A673 (cell line): ENCODE data around the gene TSR3. TPM values are rescaled to one million over a fixed set of nuclear protein-coding genes. Genes with fewer than 3 reads are reported as not detected.

Experiments
- BruUV-seq: library from RNA; stranded (reverse); fragments of 400-500 nt; replicated peaks from 2 replicates; lab custom pipeline; 2021; lab: Mats Ljungman, UMichigan
- CTCF ChIA-PET: fragments of 300-600 bp; sonication (Branson Sonifier 250); formaldehyde crosslinking; loops from one replicate; lab custom pipeline; 2022; ENCODE audit warnings: antibody characterized with exemption; lab: Charles Lee
- POLR2A ChIA-PET: fragments of 300-600 bp; sonication (Branson Sonifier 250); formaldehyde crosslinking; loops from one replicate; lab custom pipeline; 2022; ENCODE audit warnings: antibody characterized with exemption; ENCODE audit not compliant: low non-redundant PET; lab: Charles Lee
- DNase-seq: peaks from one replicate; pipeline ENCODE4 v3.0.0-alpha.2; 2015; ENCODE audit warnings: low spot score
- H3K27ac ChIP-seq: fragments of 200-600 bp; sonication (generic); 2 replicates; pipeline ENCODE4 v1.5.1; 2016; ENCODE audit warnings: mixed run types, low read depth, mild to moderate bottlenecking, mixed read lengths, antibody characterized with exemption, low read length; ENCODE audit not compliant: poor library complexity, severe bottlenecking
- H3K27me3 ChIP-seq: fragments of 200-600 bp; sonication (generic); replicated peaks from 2 replicates; pipeline ENCODE4 v1.6.1; 2017; ENCODE audit warnings: mixed run types, low read depth, mild to moderate bottlenecking, mixed read lengths, antibody characterized with exemption, low read length; ENCODE audit not compliant: insufficient read depth, poor library complexity
- H3K36me3 ChIP-seq: fragments of 200-600 bp; sonication (generic); 2 replicates; pipeline ENCODE4 v1.6.1; 2016; ENCODE audit warnings: mixed run types, mild to moderate bottlenecking, mixed read lengths, antibody characterized with exemption, low read length; ENCODE audit not compliant: insufficient read depth, poor library complexity, severe bottlenecking
- H3K4me1 ChIP-seq: fragments of 200-600 bp; sonication (generic); 2 replicates; pipeline ENCODE4 v1.6.1; 2017; ENCODE audit warnings: mixed run types, mild to moderate bottlenecking, mixed read lengths, antibody characterized with exemption, low read length; ENCODE audit not compliant: insufficient read depth, poor library complexity, severe bottlenecking
- H3K4me3 ChIP-seq: fragments of 200-600 bp; sonication (generic); 2 replicates; pipeline ENCODE4 v1.5.1; 2016; ENCODE audit warnings: low read depth, mixed run types, mild to moderate bottlenecking, mixed read lengths, low read length; ENCODE audit not compliant: poor library complexity, severe bottlenecking
- H3K9me3 ChIP-seq: fragments of 200-600 bp; sonication (generic); 2 replicates; pipeline ENCODE4 v1.6.1; 2016; ENCODE audit warnings: mixed run types, low read depth, mild to moderate bottlenecking, mixed read lengths, antibody characterized with exemption, low read length; ENCODE audit not compliant: poor library complexity, severe bottlenecking
- CTCF ChIP-seq: fragments of 300-800, 200-600 bp; sonication (generic); conservative IDR thresholded peaks from 2 replicates; pipeline ENCODE4 v1.5.1; 2017; ENCODE audit warnings: low read depth, mild to moderate bottlenecking, antibody characterized with exemption, low read length, moderate library complexity, mixed read lengths
- EZH2 ChIP-seq: fragments of 200-600 bp; sonication (generic); IDR thresholded peaks from 2 replicates; pipeline ENCODE4 v1.6.1; 2017; ENCODE audit warnings: borderline replicate concordance, low read depth, mild to moderate bottlenecking, mixed read lengths, antibody characterized with exemption, low read length; ENCODE audit not compliant: poor library complexity, severe bottlenecking
- intact Hi-C: fragments of 100-400 bp; cut with micrococcal nuclease; formaldehyde crosslinking; loops from one replicate; pipeline ENCODE4 v1.10.0; 2022; ENCODE audit not compliant: unreplicated experiment
- total RNA-seq: library from RNA; stranded (reverse); gene quantifications from 2 replicates; pipeline ENCODE4 v1.2.3, GENCODE V29; 2021

Gene TSR3
- total RNA-seq, 1 experiment from 2014 or later, result 57.2 TPM

DNA sequence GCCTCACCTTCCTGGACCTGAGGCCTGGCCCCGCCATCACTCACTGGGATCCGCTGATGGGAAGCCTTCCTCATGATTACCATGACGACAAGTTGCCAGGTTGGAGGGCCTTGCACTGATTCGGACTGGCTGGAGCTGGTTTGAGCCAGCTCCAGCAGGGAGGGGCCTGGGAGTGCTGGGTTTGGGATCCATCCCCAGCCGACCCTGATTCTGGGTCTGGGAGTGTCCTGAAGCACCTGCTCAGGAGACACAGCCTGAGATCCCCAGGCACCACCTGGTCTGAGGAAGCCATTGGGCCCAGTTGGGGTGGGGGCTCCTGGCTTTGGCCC, 24.1 kb downstream of the TSR3 start:
- BruUV-seq, result no TSS peak

DNA sequence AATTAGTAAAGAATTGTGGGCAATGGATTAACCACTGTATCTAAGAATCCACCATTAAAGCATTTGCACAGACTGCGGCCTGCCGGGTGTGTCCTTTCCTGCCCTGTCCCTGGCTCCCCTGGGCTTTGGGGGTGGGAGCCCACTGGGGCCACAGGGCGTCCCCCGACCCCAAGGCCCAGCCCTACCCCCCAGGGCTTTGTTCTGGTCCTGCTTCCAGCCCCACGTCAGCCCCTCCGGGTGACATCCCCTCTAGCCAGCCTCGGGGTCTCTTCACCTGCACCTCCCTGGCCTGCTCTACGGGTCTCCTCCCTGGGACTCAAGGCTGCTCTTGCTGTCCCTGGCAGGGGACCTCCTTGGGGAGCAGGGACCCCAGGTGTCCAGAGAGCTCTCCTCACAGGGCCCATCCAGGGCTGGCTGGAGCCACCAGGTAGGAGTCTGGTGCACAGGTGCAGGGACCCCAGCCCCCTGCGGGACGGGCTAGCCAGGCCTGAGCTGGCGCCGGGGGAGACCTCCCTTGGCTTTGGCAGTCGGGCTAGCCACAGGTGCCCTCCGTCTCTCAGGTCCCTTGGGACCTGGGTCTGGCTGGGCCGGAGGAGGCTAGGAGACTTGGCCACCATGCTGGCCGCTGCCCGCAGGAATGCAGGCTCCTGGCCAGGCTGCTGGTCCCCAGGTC, 24.6 kb downstream of the TSR3 start:
- no TSS peak for BruUV-seq
- H3K4me3 ChIP-seq, result no peak overlapping the region
- POLR2A ChIA-PET, result no interaction called here
- no peaks in the 10 kb centered on the region for H3K4me1 ChIP-seq
- no peak overlapping the region for H3K27ac ChIP-seq
- intact Hi-C loops, result no loop called here
- peaks cover 25% of the 10 kb centered on the region for H3K36me3 ChIP-seq
- DNase-seq, result no peak
- peaks cover 10% of the 10 kb centered on the region for H3K27me3 ChIP-seq
- no peak for TF ChIP-seq EZH2
- no peak for TF ChIP-seq CTCF
- H3K9me3 ChIP-seq, result no peaks in the 10 kb centered on the region
- CTCF ChIA-PET, result interaction anchor here (0.6 kb wide), 1 partner anchor 26 kb away, joined by 3 read pairs; no protein-coding TSS in a partner anchor

More for the DNA sequence above, 24.1 kb downstream of the TSR3 start:
- CTCF ChIA-PET, result no interaction called here
- peaks cover 15% of the 10 kb centered on the region for H3K27me3 ChIP-seq
- H3K36me3 ChIP-seq, result peaks cover 25% of the 10 kb centered on the region
- H3K4me3 ChIP-seq, result no peak overlapping the region
- no peaks in the 10 kb centered on the region for H3K4me1 ChIP-seq
- no peak for TF ChIP-seq CTCF
- TF ChIP-seq EZH2, result no peak
- no peak for DNase-seq
- intact Hi-C loops, result no loop called here
- no peaks in the 10 kb centered on the region for H3K9me3 ChIP-seq
- POLR2A ChIA-PET, result no interaction called here
- H3K27ac ChIP-seq, result no peak overlapping the region

- DNase-seq, result no peak
- Histone ChIP-seq H3K4me1 (no peaks in the 10 kb centered on the region), H3K27me3 (peaks cover 3% of the 10 kb centered on the region), H3K36me3 (peaks cover 31% of the 10 kb centered on the region), H3K9me3 (no peaks in the 10 kb centered on the region), H3K4me3 (no peak overlapping the region), H3K27ac (no peak overlapping the region)
- CTCF ChIA-PET, result interaction anchor here (0.6 kb wide), 1 partner anchor 25 kb away, joined by 3 read pairs; no protein-coding TSS in a partner anchor
- POLR2A ChIA-PET, result no interaction called here
- TF ChIP-seq EZH2 (no peak), CTCF (no peak)
- intact Hi-C loops, result no loop called here
- BruUV-seq, result no TSS peak
Measured at GRCh38 chr16:1326391-1326790, 25.3 kb downstream of the TSR3 start.
